Tibial artery (tissue), 4 donors: ENCODE results near the gene PALLD.
A peak's percentile ranks its signal among the peaks of the same experiment; 100 is the strongest.

Source experiments
- DNase-seq, 2 donors: peaks; one replicate each; pipeline ENCODE4 v3.0.0-alpha.2; 2019
- H3K27ac ChIP-seq, 2 donors: fragments of 200-600 bp; sonication (generic) in 1 of 2; 1 replicate in 1 of 2; 2 replicates in 1 of 2; pipeline ENCODE4 v1.5.1; 2018 to 2019; ENCODE audit warnings: mild to moderate bottlenecking in 1 of 2
- H3K27me3 ChIP-seq, 2 donors: fragments of 200-600 bp; sonication (generic) in 1 of 2; one replicate each; pipeline versions ENCODE4 v1.5.1 to v1.6.0; 2016 to 2019
- H3K36me3 ChIP-seq, 3 donors: fragments of 200-600 bp; sonication (generic) in 2 of 3; one replicate each; pipeline ENCODE4 v1.5.1; 2016 to 2019; ENCODE audit warnings: mild to moderate bottlenecking in 2 of 3
- H3K4me1 ChIP-seq, 4 donors: fragments of 200-600 bp; sonication (generic) in 2 of 4; 1 replicate in 3 of 4; 2 replicates in 1 of 4; pipeline ENCODE4 v1.5.1; 2016 to 2019
- H3K4me3 ChIP-seq, 2 donors: fragments of 200-600 bp; sonication (generic) in 1 of 2; 1 replicate in 1 of 2; 2 replicates in 1 of 2; pipeline ENCODE4 v1.5.1; 2018 to 2019; ENCODE audit warnings: mild to moderate bottlenecking in 2 of 2
- H3K9me3 ChIP-seq, 3 donors: fragments of 200-600 bp; sonication (generic) in 1 of 3; one replicate each; pipeline ENCODE4 v1.5.1; 2016 to 2019
- intact Hi-C: fragments of 100-400 bp; cut with DNase I; formaldehyde crosslinking; loops from one replicate; pipeline ENCODE4 v1.15.0; 2023; ENCODE audit warnings: low total_unique reads
- TF ChIP-seq, protein P1 (sequence below), 2 experiments: fragments of 200-600 bp in 1 of 2; fragments of 450-650 bp in 1 of 2; IDR thresholded peaks; one replicate each; pipeline ENCODE4 v1.5.1; 2017 to 2019; ENCODE audit warnings: antibody characterized with exemption in 2 of 2, mild to moderate bottlenecking in 1 of 2, moderate library complexity in 1 of 2

The PALLD gene

DNA sequence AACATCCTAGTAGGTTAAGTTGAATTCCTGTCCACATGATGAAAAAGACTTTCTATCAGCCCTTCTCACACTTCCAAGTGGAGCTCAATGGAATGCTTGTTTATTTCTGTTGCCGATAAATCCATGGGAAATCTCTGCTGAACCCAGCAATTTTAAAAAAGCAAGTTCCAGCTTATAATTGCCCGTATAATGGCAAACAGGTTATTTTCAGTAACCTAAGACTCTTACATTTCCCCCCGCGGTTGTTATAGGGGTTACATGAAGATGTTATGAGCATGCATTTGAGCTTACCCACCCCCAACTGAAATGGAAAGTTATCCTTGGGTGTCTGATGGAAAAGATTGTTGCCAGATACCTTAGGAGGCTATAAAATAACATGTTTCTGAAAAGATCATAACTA, 136.2 kb downstream of the PALLD start:
- H3K27ac ChIP-seq = peak overlapping the region; percentile 76 to 79
- no peak for DNase-seq
- no peaks in the 10 kb centered on the region for H3K36me3 ChIP-seq
- intact Hi-C loops = loop anchor here (5.0 to 10.0 kb wide), 2 partner anchors 46 to 212 kb away; no protein-coding TSS in a partner anchor
- H3K4me1 ChIP-seq = peaks cover 0 to 62% (median 41%) of the 10 kb centered on the region in 4 donors
- no peaks in the 10 kb centered on the region for H3K27me3 ChIP-seq
- TF ChIP-seq, protein P1, sequence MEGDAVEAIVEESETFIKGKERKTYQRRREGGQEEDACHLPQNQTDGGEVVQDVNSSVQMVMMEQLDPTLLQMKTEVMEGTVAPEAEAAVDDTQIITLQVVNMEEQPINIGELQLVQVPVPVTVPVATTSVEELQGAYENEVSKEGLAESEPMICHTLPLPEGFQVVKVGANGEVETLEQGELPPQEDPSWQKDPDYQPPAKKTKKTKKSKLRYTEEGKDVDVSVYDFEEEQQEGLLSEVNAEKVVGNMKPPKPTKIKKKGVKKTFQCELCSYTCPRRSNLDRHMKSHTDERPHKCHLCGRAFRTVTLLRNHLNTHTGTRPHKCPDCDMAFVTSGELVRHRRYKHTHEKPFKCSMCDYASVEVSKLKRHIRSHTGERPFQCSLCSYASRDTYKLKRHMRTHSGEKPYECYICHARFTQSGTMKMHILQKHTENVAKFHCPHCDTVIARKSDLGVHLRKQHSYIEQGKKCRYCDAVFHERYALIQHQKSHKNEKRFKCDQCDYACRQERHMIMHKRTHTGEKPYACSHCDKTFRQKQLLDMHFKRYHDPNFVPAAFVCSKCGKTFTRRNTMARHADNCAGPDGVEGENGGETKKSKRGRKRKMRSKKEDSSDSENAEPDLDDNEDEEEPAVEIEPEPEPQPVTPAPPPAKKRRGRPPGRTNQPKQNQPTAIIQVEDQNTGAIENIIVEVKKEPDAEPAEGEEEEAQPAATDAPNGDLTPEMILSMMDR (IDR thresholded peaks at IDR 0.05) = no peak
- H3K4me3 ChIP-seq = peak overlapping the region; percentile 58 to 76
- H3K9me3 ChIP-seq = no peaks in the 10 kb centered on the region

DNA sequence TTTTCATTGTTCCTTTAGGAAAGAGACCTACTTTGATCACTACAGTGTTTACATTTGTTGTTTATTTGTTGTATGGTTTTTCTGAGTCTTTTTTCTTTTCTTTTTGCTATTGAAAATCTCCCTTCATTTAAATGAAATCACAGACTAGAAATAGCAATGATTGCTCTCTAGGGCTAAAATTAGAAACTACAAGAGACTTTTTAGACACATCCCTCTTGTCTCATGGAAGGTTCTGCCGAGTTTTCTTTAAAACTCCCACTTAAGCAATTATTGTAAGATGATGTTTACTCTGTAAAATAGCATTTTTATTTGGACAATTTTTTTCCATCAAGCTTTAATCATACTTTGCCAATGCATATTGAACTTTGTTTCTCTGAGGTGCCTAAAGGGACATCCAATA, 136.6 kb downstream of the PALLD start:
- intact Hi-C loops = loop anchor here (5.0 to 10.0 kb wide), 2 partner anchors 46 to 211 kb away; no protein-coding TSS in a partner anchor
- DNase-seq = no peak
- no peaks in the 10 kb centered on the region for H3K36me3 ChIP-seq
- peaks cover 0 to 65% (median 41%) of the 10 kb centered on the region in 4 donors for H3K4me1 ChIP-seq
- peak overlapping the region; percentile 58 to 76 for H3K4me3 ChIP-seq
- no peaks in the 10 kb centered on the region for H3K9me3 ChIP-seq
- TF ChIP-seq, protein P1 (IDR thresholded peaks at IDR 0.05) = no peak
- peak overlapping the region; percentile 76 to 79 for H3K27ac ChIP-seq
- no peaks in the 10 kb centered on the region for H3K27me3 ChIP-seq

DNA sequence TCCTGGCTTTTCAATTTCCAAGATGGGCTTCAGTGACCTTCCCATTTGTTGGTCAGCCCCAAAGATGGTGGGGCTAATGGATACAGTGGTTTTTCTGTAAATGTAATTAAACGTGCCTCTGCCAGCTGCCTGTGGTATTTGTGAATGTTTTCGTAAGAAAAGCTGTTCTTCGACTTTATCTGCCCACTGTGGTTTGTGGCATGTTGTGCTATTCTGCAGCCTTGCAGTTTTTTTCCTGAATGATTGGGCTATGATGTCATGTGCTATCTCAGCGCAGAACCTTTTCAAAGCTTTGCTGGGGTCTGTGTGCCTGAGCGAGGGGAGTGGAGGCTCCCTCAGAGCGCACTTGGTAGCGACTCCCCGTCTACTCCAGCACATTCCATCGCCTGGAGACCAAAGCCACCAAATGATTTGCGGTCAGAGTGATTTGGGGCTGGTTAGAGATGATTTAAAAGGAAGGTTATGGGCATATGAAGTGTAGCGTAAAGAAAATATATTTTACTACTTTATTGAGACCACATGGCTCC, 137.5 kb downstream of the PALLD start:
- Histone ChIP-seq H3K9me3 (no peaks in the 10 kb centered on the region), H3K4me3 (peak overlapping the region; percentile 33 to 76), H3K27me3 (no peaks in the 10 kb centered on the region), H3K4me1 (peaks cover 0 to 65% (median 41%) of the 10 kb centered on the region in 4 donors), H3K27ac (peak overlapping the region; percentile 65 to 76), H3K36me3 (no peaks in the 10 kb centered on the region)
- TF ChIP-seq, protein P1 (IDR thresholded peaks at IDR 0.05) = no peak
- no peak for DNase-seq
- intact Hi-C loops = loop anchor here (5.0 to 10.0 kb wide), 2 partner anchors 47 to 210 kb away; no protein-coding TSS in a partner anchor

DNA sequence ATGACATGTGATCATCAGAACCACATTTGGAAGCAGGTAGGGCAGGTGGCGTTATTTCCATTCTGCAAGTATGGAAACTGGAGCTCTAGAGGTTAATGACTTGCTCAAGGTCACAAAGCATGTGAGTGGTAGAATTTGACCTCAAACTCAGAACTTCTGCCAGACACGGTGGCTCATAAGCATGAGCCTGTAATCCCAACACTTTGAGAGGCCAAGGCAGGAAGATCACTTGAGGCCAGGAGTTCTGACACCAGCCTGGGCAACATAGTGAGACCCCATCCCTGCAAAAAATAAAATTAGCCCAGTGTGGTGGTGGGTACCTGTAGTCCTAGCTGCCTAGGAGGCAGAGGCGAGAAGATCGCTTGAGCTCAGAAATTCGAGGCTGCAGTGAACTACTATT, 139.2 kb downstream of the PALLD start:
- H3K9me3 ChIP-seq = no peaks in the 10 kb centered on the region
- no peaks in the 10 kb centered on the region for H3K36me3 ChIP-seq
- intact Hi-C loops = loop anchor here (10.0 kb wide), 1 partner anchor 209 kb away; no protein-coding TSS in a partner anchor
- H3K4me1 ChIP-seq = peaks cover 0 to 60% (median 41%) of the 10 kb centered on the region in 4 donors
- TF ChIP-seq, protein P1 (IDR thresholded peaks at IDR 0.05) = no peak
- DNase-seq = no peak
- H3K27me3 ChIP-seq = no peaks in the 10 kb centered on the region
- H3K4me3 ChIP-seq = no peak overlapping the region
- peak overlapping the region; percentile 65 to 76 for H3K27ac ChIP-seq

DNA sequence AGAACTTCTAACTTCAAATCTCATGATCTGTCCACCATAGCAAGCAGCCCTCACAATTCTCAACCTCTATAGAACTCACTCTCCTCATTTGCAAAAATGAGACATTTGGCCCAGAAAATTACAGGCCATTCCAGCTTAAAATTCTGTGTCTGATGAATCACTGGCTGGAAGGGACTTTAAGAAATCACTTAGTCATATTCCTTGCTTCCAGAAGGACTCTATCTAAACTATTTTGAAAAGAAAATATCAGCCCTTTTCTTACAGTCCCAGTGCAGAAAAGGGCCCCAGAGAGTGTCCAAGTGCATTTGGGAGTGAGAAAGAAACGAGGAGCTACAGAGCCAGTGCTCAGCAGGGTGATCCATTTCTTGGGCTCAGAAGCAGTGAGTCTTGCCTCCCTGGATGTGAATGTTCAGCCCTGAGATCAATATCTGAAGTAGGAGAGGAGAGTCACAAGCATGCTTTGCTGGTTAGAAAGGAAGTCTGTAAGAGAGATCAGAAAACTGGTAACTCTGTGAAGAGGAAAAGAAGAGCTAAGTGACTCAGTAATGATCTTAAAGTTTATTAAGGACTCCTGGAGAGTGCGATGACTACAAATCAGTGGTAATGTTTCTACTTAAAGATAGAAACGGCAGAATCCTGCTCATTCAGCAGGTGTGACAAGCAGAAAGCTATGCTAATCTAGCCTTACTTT, 139.8 kb downstream of the PALLD start:
- TF ChIP-seq, protein P1 (IDR thresholded peaks at IDR 0.05) = no peak
- Histone ChIP-seq H3K36me3 (no peaks in the 10 kb centered on the region), H3K27ac (peak overlapping the region; percentile 65 to 76), H3K27me3 (no peaks in the 10 kb centered on the region), H3K9me3 (no peaks in the 10 kb centered on the region), H3K4me1 (peaks cover 0 to 60% (median 41%) of the 10 kb centered on the region in 4 donors), H3K4me3 (no peak overlapping the region)
- intact Hi-C loops = loop anchor here (10.0 kb wide), 1 partner anchor 208 kb away; no protein-coding TSS in a partner anchor
- DNase-seq = no peak
